ENCODE results near the gene SMTNL2. TPM values are rescaled to one million over a fixed set of nuclear protein-coding genes. Genes with fewer than 3 reads are reported as not detected.
A peak's percentile ranks its signal among the peaks of the same experiment; 100 is the strongest.

Gene SMTNL2
- total RNA-seq, 1 experiment from 2014 or later: 2.7 TPM

- no peak for TF ChIP-seq IRF2 (CRISPR knock-in tag; IDR thresholded peaks at IDR 0.05; ENCODE audit: borderline replicate concordance, low read depth)
- TF ChIP-seq NFYB (CRISPR knock-in tag; conservative IDR thresholded peaks at IDR 0.05; ENCODE audit: low read depth): no peak
- TF ChIP-seq ZNF281 (CRISPR knock-in tag; IDR thresholded peaks at IDR 0.05): no peak
- TF ChIP-seq IRF1 (CRISPR knock-in tag; IDR thresholded peaks at IDR 0.05): no peak
Measured at GRCh38 chr17:4562015-4562969, 22.0 kb upstream of the SMTNL2 start (continued).

GRCh38 chr17:4565209-4566141, 18.9 kb upstream of the SMTNL2 start:
- peak; percentile 76 for ATAC-seq
- Mint-ChIP-seq H3K36me3 (no peaks in the 10 kb centered on the region), H3K9me3 (no peaks in the 10 kb centered on the region), H3K27ac (peak overlapping the region; percentile 54; the same call in 1 of the 2 replicates), H3K4me3 (no peak overlapping the region), H3K4me1 (peaks cover 34% of the 10 kb centered on the region), H3K27me3 (ENCODE audit: low read depth) (peaks cover 7% of the 10 kb centered on the region)
- CTCF ChIA-PET: interaction anchor here (0.6 to 5.6 kb wide), 22 partner anchors 9 to 338 kb away, joined by 3 to 86 read pairs (median 8); partner anchors contain the start of genes GLTPD2, MYBBP1A and SMTNL2
- peak; percentile 68 for DNase-seq (ENCODE audit: low spot score)
- POLR2A ChIA-PET: no interaction called here
- TF ChIP-seq TCF7 (CRISPR knock-in tag; IDR thresholded peaks at IDR 0.05; ENCODE audit: low read depth): no peak
- no peak for TF ChIP-seq FOXP4 (CRISPR knock-in tag; IDR thresholded peaks at IDR 0.05)
- TF ChIP-seq ZNF219 (CRISPR knock-in tag; IDR thresholded peaks at IDR 0.05; ENCODE audit: borderline replicate concordance): no peak
- no peak for TF ChIP-seq ZNF317 (CRISPR knock-in tag; IDR thresholded peaks at IDR 0.05; ENCODE audit: borderline replicate concordance, low read depth)
- TF ChIP-seq MAX (CRISPR knock-in tag; IDR thresholded peaks at IDR 0.05): peak; percentile 87
- no peak for TF ChIP-seq ZSCAN18 (CRISPR knock-in tag; IDR thresholded peaks at IDR 0.05)
- no peak for TF ChIP-seq TEAD1 (CRISPR knock-in tag; IDR thresholded peaks at IDR 0.05)
- TF ChIP-seq STAT6 (CRISPR knock-in tag; conservative IDR thresholded peaks at IDR 0.05; ENCODE audit: low read depth): no peak
- no peak for TF ChIP-seq ZMAT4 (CRISPR knock-in tag; IDR thresholded peaks at IDR 0.05)
- TF ChIP-seq NR3C1 (CRISPR knock-in tag; conservative IDR thresholded peaks at IDR 0.05; ENCODE audit: low read depth): no peak
- TF ChIP-seq E2F4 (CRISPR knock-in tag; IDR thresholded peaks at IDR 0.05; ENCODE audit: borderline replicate concordance, low read depth): no peak
- no peak for TF ChIP-seq ZNF425 (CRISPR knock-in tag; conservative IDR thresholded peaks at IDR 0.05)
- TF ChIP-seq NFYB (CRISPR knock-in tag; conservative IDR thresholded peaks at IDR 0.05; ENCODE audit: low read depth): no peak
- no peak for TF ChIP-seq ZNF671 (CRISPR knock-in tag; IDR thresholded peaks at IDR 0.05)

All from WTC11 (cell line).